Endometrial microvascular endothelial cells (primary cell): ENCODE measurements around the gene PREX1. TPM values are rescaled to one million over a fixed set of nuclear protein-coding genes. Genes with fewer than 3 reads are reported as not detected.

Experiments
- in situ Hi-C: cut with HindIII; loops from 2 replicates; pipeline ENCODE4 v1.10.0; 2017; ENCODE audit warnings: low sequenced_read_pairs, low pct_unique_long_range_greater_than_20kb; ENCODE audit errors: inconsistent ontology term
- total RNA-seq: library from RNA; depleted of rRNA; stranded (reverse); fragments of >200 nt; gene quantifications from one replicate; pipeline ENCODE4 v1.2.3, GENCODE V29; 2015; ENCODE audit errors: inconsistent ontology term

Gene PREX1
- total RNA-seq, 1 donor from 2014 or later: 60.5 TPM

- in situ Hi-C loops: no loop called here
Observed at GRCh38 chr20:48733296-48733790, 94.5 kb downstream of the PREX1 start.

GRCh38 chr20:48732081-48732829, 95.5 kb downstream of the PREX1 start:
- in situ Hi-C loops: no loop called here

GRCh38 chr20:48731536-48731935, 96.3 kb downstream of the PREX1 start:
- in situ Hi-C loops: no loop called here

- in situ Hi-C loops: no loop called here
Observed at GRCh38 chr20:48730977-48731376, 96.8 kb downstream of the PREX1 start.

- in situ Hi-C loops: no loop called here
Observed at GRCh38 chr20:48729538-48729937, 98.3 kb downstream of the PREX1 start.

- in situ Hi-C loops: no loop called here
Observed at GRCh38 chr20:48728042-48728825, 99.6 kb downstream of the PREX1 start.

- in situ Hi-C loops: no loop called here
Observed at GRCh38 chr20:48727226-48727625, 100.6 kb downstream of the PREX1 start.

- in situ Hi-C loops: no loop called here
Observed at GRCh38 chr20:48725555-48725991, 102.2 kb downstream of the PREX1 start.

- in situ Hi-C loops: no loop called here
Observed at GRCh38 chr20:48724891-48725554, 102.8 kb downstream of the PREX1 start.

- in situ Hi-C loops: no loop called here
Observed at GRCh38 chr20:48724382-48724781, 103.4 kb downstream of the PREX1 start.

- in situ Hi-C loops: no loop called here
Observed at GRCh38 chr20:48723308-48724264, 104.2 kb downstream of the PREX1 start.

- in situ Hi-C loops: no loop called here
Observed at GRCh38 chr20:48722737-48723191, 105.0 kb downstream of the PREX1 start.

- in situ Hi-C loops: no loop called here
Observed at GRCh38 chr20:48722002-48722731, 105.6 kb downstream of the PREX1 start.

GRCh38 chr20:48721324-48722001, 106.3 kb downstream of the PREX1 start:
- in situ Hi-C loops: no loop called here

GRCh38 chr20:48720256-48720985, 107.4 kb downstream of the PREX1 start:
- in situ Hi-C loops: no loop called here

- in situ Hi-C loops: no loop called here
Observed at GRCh38 chr20:48719598-48720255, 108.1 kb downstream of the PREX1 start.
